ENCODE measurements around the gene FTH1. TPM values are rescaled to one million over a fixed set of nuclear protein-coding genes. Genes with fewer than 3 reads are reported as not detected.
"Not testable (repeated sequence)": the region's sequence is repeated elsewhere in the genome, so short reads cannot be mapped to it uniquely, and the experiment has no call there.

Gene FTH1
- total RNA-seq, 1 experiment from 2014 or later, result 6,804 TPM

GRCh38 chr11:62004473-62004872 lies 37.0 kb upstream of the FTH1 start:
- POLR2A ChIA-PET (ENCODE audit: unreplicated experiment), result no interaction called here
- no TSS peak for BruUV-seq (replicated peaks)

GRCh38 chr11:62002283-62002682 lies 34.8 kb upstream of the FTH1 start:
- H3F3A ChIP-seq (ENCODE audit: insufficient read depth, low read depth); CTCF ChIA-PET; DNase-seq; POLR2A ChIA-PET (ENCODE audit: unreplicated experiment); H3K4me1 ChIP-seq (replicated peaks; ENCODE audit: insufficient read depth); H3K79me2 ChIP-seq (ENCODE audit: low read depth); H3K27ac ChIP-seq; H3K36me3 ChIP-seq (ENCODE audit: low read depth); BruUV-seq (replicated peaks); H4K20me1 ChIP-seq (ENCODE audit: insufficient read depth); intact Hi-C loops (cut with micrococcal nuclease; ENCODE audit: unreplicated experiment); H3K4me2 ChIP-seq; H3K27me3 ChIP-seq (ENCODE audit: insufficient read depth, low read depth); H3K9me2 ChIP-seq (ENCODE audit: insufficient read depth); H2AFZ ChIP-seq; H3K4me3 ChIP-seq: not testable (repeated sequence)
- peaks cover 12% of the 10 kb centered on the region for H3K9me3 ChIP-seq (ENCODE audit: insufficient read depth, low read depth)

More at GRCh38 chr11:62004473-62004872, 37.0 kb upstream of the FTH1 start:
- Histone ChIP-seq H3K36me3 (ENCODE audit: low read depth) (peaks cover 2% of the 10 kb centered on the region; the same call in 1 of the 2 replicates), H3K9me2 (ENCODE audit: insufficient read depth) (no peaks in the 10 kb centered on the region), H3F3A (ENCODE audit: insufficient read depth, low read depth) (no peaks in the 10 kb centered on the region; the same call in 1 of the 2 replicates), H3K79me2 (ENCODE audit: low read depth) (no peaks in the 10 kb centered on the region), H3K27me3 (ENCODE audit: insufficient read depth, low read depth) (no peaks in the 10 kb centered on the region), H3K4me1 (replicated peaks; ENCODE audit: insufficient read depth) (0 out of 2 replicates have a peak, but pooled peaks cover 3% of the 10 kb centered on the region), H2AFZ (no peak overlapping the region), H4K20me1 (ENCODE audit: insufficient read depth) (no peaks in the 10 kb centered on the region), H3K4me2 (no peak overlapping the region), H3K9me3 (ENCODE audit: insufficient read depth, low read depth) (peaks cover 6% of the 10 kb centered on the region), H3K27ac (no peak overlapping the region), H3K4me3 (no peak overlapping the region)
- DNase-seq, result no peak
- CTCF ChIA-PET, result interaction anchor here (0.6 kb wide), 2 partner anchors 17 to 32 kb away, joined by 3 to 5 read pairs; no protein-coding TSS in a partner anchor
- intact Hi-C loops (cut with micrococcal nuclease; ENCODE audit: unreplicated experiment), result no loop called here
- TF ChIP-seq CTCF (conservative IDR thresholded peaks at IDR 0.05), result no peak
- no peak for TF ChIP-seq EZH2 (IDR thresholded peaks at IDR 0.05; ENCODE audit: low read depth)

GRCh38 chr11:62001450-62002191 lies 34.2 kb upstream of the FTH1 start:
- DNase-seq, result no peak
- H3K36me3 ChIP-seq (ENCODE audit: low read depth), result peaks cover 7% of the 10 kb centered on the region; the same call in 1 of the 2 replicates
- POLR2A ChIA-PET (ENCODE audit: unreplicated experiment), result no interaction called here

More at GRCh38 chr11:62001450-62002191, 34.2 kb upstream of the FTH1 start:
- 0 out of 2 replicates have a peak, but pooled peaks cover 3% of the 10 kb centered on the region for H3K4me1 ChIP-seq (replicated peaks; ENCODE audit: insufficient read depth)
- H3K27me3 ChIP-seq (ENCODE audit: insufficient read depth, low read depth), result no peaks in the 10 kb centered on the region
- no peak overlapping the region for H2AFZ ChIP-seq
- no peak overlapping the region for H3K4me3 ChIP-seq
- H3K27ac ChIP-seq, result no peak overlapping the region
- no peak overlapping the region for H3K4me2 ChIP-seq
- intact Hi-C loops (cut with micrococcal nuclease; ENCODE audit: unreplicated experiment), result no loop called here
- no peaks in the 10 kb centered on the region for H3K9me2 ChIP-seq (ENCODE audit: insufficient read depth)
- peaks cover 12% of the 10 kb centered on the region for H3K9me3 ChIP-seq (ENCODE audit: insufficient read depth, low read depth)
- CTCF ChIA-PET, result no interaction called here
- no TSS peak for BruUV-seq (replicated peaks)
- TF ChIP-seq CTCF (conservative IDR thresholded peaks at IDR 0.05), result no peak
- no peak for TF ChIP-seq EZH2 (IDR thresholded peaks at IDR 0.05; ENCODE audit: low read depth)
- no peaks in the 10 kb centered on the region; the same call in 1 of the 2 replicates for H3F3A ChIP-seq (ENCODE audit: insufficient read depth, low read depth)
- H4K20me1 ChIP-seq (ENCODE audit: insufficient read depth), result no peaks in the 10 kb centered on the region
- no peaks in the 10 kb centered on the region for H3K79me2 ChIP-seq (ENCODE audit: low read depth)

Measured in PC-9 (cell line).